Stimulated activated CD4-positive, alpha-beta T cell treated with anti-CD3 and anti-CD28 coated beads, Interleukin-15, amount 100 ng/mL, for 48 hours (primary cell): Measurements from ENCODE around the gene C2CD4C.
A peak's percentile ranks its signal among the peaks of the same experiment; 100 is the strongest.
"Not testable (repeated sequence)": the region's sequence is repeated elsewhere in the genome, so short reads cannot be mapped to it uniquely, and the experiment has no call there.

Experiments
- DNase-seq, 2 donors: peaks; one replicate each; pipeline ENCODE4 v3.0.0-alpha.2; 2020; ENCODE audit warnings: low read depth in 2 of 2

The C2CD4C gene

DNA sequence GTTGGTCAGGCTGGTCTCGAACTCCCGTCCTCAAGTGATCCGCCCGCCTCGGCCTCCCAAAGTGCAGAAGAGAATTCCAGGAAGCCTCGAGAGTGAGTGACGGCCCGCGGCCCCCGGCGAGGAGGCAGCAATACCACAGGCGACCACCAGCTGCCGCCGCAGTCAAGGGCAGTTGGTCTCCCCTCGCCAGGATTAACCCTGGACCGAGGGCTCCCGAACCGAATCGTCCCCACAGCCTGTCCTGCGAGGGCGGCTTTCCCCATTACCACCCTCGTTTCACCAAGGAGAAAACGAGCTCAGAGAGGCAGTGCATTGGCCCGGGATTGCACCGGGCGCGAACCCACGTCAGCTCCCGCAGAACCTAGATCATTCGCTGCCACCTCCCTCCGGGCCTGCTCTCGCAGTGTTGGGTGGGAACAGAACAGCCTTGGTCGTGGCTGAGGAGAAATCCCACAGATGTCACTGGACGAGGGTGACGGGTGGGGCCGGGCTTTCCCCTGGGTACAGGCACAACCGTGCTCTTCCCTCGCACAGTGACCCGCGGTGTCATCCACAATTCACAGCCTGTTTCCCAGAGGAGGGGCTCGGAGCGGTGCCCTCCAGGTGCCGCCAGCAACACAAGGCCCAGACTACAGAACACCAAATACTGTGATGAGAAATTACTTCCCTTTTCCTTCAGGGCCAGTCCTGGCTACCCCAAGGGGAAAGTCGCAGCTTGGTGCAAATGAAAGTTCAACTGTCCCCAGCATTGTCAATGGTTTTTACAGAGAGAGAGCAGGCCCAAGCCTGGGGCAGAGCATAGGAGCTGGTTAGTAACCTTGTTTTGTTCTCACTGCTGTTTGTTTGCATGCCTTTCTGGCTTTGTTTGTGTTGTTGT is 24.8 kb downstream of the C2CD4C start:
- no peak for DNase-seq

DNA sequence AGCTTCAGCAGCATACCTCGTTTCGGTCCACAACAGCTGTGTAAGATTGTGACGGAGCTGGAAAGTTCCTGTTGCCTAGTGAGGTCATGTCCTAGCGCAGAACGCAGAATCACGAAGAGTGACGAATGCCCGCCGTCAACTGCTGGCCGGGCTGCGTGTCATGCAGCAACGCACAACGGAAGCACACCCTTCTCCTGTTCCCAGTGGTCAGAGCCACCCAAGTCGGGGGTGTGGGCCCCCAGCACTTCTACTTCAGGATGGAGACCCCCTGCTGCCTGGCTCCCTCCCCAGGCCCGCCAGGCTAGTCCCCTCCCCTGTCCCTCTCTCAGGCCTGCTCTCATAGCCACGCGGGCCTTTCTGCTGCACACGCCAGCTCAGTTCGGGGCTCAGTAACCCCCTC is 25.9 kb downstream of the C2CD4C start:
- DNase-seq, result no peak

GRCh38 chr19:382578-382977 is 26.4 kb downstream of the C2CD4C start:
- DNase-seq, result peak; percentile 40

- DNase-seq, result peak in 1 of 2 donors; percentile 33
Observed at GRCh38 chr19:381901-382300, 27.0 kb downstream of the C2CD4C start.

- DNase-seq, result not testable (repeated sequence)
Observed at GRCh38 chr19:380618-381219, 28.2 kb downstream of the C2CD4C start.

DNA sequence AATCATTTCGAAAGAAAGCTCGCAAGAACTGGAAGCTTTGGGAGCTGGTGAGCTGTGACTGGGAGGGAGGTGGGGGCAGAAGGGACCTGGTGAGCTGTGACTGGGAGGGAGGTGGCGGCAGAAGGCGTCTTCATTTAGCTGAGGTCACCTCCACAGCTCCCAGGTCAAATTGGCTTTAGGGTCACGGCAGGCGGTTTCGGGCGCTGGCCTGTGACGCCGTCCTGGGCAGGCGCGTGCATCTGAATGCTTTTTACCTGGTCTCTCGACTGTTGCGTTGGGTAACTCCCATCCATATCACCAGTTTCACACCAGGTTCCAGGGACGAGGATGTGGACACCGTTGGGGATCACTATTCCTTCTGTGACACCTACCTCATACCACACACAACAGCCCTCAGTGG is 29.2 kb downstream of the C2CD4C start:
- no peak for DNase-seq

DNA sequence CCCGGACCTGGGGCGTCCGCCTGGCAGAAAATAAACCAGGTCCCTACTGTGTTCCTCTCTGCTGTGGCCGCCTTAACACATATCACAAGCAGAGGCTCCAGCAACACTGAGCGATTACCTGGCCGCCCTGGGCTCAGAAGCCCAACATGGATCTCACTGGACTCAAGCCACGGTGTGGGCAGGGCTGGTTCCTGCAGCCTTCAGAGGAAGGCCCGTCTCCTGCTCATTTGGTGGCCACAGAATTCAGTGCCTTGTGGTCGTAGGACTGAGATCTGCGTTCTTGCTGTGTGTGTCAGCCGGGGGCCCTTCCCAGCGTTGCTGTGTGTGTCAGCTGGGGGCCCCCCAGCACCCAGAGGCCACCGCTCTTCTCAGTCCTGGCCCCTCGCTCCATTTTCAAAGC is 30.2 kb downstream of the C2CD4C start:
- DNase-seq, result no peak

DNA sequence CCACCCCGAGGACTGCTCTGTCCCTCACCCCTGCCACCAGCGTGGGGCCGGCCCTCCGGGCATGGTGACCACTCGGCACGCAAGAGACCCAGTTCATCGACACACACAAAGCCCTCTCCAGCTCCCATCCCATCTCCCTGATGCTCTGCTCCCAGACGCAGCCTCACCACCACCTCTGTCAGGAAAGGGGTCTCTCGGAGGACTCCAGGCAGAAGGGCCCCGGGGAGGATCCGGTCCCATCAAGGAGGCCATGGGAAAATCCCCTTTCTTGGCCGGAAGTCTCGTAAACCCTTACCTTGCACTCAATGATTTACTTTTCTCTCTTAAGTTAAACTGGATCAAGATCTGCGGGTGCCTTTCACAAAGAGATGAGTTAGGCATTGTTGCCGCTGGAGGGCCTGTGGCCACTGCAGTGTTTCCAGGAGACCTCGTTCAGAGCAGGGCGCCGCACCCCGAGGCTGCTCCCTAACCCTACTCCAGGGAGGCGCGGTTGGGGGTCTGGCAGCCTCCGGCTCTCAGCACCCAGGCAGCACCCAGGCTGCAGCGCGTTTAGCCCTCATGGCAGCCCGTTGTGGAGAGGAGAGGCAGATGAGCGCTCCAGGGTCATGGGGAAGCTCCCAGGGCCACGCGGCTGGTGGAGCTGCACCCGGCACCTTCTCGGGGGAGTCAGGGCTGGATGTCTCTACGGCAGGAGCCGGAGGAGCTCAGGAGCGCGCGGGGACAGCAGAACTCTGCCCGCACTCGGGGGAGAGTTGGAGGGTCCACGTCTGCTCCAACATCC is 31.0 kb downstream of the C2CD4C start:
- no peak for DNase-seq

- DNase-seq, result no peak
Observed at GRCh38 chr19:376111-376470, 32.9 kb downstream of the C2CD4C start.

DNA sequence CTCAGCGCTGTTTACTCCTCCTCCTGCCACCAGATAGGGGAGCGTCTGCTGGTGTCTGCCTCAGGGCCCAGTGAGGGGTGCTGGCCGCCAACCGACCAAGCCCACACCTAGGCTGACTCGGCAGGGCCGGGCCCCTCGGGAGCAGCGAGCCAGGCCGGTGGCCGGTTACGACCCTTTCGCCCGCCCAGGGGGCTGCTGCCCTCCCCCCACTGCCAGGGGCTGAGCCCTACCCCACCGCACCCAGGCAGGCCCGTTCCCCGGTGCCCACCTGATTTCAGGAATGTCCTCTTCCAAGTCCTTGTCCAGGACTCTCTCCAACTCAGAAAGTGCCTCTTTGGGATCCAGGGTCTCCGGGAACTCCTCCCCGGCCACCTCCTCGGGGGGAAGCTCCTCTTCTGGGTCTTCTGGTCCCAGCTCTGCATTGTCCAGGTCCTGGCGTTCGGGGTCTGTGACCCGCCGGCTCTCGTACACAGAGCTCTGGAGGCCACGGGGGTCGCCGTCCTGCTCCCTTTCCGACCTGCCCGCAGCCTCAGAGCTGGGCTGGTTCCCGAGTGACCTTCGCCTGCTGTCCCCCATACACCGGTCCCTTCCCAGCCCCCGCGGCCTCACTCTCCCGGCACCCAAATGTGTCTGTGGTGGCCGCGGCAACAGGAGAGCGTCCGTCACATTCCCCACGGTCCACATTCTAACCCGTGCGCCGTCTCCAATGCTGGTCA is 33.4 kb downstream of the C2CD4C start:
- no peak for DNase-seq

DNA sequence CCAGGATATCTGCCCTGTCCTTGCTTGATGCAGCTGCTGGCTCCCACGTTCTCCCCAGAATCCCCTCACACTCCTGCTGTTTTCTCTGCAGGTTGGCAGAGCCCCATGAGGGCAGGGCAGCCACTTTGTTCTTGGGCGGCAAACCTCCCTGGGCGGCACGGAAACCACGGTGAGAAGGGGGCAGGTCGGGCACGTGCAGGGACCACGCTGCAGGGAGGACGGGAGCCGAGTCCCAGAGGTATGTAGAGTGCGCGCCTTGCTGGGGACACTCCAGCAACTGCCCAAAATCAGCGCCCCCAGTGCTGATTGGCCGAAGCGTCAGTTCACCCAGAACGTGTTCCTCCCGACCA is 34.1 kb downstream of the C2CD4C start:
- no peak for DNase-seq

DNA sequence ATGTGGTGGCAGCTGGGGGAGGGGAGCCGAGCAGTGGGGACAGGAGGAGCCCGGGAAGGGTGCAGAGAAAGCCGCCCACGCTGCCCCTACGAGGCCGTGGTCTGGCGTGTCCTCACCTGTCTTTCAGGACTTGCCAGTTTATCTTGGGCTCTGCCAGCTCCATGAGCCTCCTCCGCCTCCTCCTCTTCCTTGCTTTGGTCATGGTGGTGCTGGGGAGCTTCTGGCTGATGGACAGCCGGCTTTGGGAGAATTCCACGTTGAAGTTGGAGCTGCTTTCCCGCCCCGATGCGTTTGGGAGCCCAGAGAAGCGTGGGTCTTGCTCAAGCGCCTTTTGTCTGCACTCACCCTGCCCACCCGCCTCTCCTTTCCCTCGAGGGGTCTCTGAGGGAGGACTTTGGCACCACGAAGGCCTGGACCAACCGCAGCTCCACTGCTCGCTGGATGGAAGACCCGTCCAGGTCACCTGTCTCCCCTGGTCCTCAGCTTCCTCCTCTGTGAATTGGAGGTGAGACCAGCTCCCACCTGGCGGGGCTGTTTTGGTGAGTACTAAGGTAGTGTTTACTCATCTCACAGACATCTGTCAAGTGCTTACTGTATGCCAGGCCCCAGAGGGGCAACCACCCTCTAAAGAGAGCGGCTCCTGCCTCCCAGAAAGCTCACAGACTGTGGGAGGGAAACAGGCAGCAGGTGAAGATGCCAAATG is 34.6 kb downstream of the C2CD4C start:
- DNase-seq, result no peak

DNA sequence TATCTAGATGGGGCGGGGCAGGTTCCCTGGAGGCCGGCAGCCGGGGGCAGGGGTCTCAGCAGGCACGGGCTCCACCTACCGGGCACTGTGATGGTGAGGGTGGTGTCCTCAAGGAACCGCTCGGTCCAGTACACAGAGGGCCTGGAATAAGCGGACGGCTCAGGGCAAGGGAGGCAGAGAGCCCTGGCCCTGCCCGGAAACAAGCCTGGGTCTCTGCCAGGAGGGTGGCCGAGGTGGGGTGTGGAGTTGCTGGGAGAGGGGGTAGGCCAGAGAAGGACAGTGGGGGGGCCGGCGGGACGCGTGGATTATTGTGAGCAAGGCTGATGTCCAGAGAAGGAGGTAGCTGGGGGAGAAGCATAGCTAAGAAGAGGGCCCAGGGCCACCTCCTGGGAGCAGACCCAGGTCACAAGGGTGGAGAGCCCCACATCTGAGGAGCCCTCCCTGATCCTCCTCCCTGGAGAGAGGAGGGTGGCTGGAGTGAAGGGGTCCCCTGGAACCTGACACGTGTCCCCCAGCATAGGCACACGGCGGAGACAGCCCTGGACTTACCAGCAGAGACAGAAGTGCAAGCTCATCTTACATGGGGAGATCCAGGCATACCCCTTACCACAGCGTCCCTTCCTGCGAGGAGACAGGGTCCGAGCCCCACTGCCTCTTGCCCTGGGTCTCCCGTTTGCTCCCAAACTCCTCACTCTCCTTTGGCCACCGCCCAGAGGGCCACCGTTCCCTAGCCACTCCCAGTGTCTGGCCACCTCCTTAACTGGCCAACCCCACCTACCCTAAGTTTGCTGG is 35.4 kb downstream of the C2CD4C start:
- DNase-seq, result no peak

DNA sequence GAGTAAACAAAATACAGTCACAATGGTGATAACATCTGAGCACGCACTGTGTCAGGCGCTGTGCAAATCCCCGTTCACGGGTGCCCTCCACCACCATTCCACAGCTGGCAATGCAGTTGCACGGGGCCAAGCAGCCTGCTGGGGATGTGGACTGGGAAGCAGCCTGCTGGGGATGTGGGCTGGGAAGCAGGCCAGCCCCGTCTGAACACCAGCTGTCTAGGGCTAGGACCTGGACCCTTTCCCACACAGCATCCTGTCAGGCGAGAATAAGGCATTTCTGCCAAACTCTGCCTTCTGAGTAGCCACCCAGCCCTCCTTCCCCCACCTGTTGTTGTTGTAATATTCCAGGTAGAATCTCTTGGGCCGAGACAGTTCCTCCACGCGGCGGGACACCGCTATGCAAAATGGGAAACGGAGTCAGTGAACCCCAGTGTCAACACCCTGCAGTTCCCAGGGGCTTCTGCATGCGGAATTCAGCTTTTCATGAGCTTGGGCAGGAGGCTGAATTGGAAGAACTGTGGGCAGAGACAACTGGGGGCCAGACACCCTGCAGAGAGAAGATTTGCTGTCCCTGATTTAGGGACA is 36.5 kb downstream of the C2CD4C start:
- DNase-seq, result no peak

- DNase-seq, result no peak
Observed at GRCh38 chr19:371501-372168, 37.3 kb downstream of the C2CD4C start.

- DNase-seq, result no peak
Observed at GRCh38 chr19:370641-371330, 38.2 kb downstream of the C2CD4C start.

DNA sequence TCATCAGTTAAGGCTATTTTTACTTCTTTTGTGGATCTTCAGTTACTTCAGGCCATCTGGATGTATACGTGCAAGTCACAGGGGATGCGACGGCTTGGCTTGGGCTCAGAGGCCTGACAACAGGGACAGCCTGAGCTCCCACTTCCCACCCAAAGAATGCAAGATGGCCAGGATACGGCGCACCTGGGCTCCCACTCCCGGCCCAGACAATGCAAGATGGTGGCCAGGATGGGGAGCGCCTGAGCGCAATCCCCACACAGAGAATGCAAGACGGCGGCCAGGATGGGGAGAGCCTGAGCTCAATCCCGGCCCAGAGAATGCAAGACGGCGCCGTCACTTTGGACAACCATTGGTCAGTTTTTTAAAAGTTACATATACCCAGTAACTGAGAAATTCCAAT is 39.1 kb downstream of the C2CD4C start:
- no peak for DNase-seq

GRCh38 chr19:369256-369655 is 39.7 kb downstream of the C2CD4C start:
- DNase-seq, result no peak

GRCh38 chr19:368630-369024 is 40.3 kb downstream of the C2CD4C start:
- no peak for DNase-seq
